ENCODE data around the gene FJX1.
"Not testable (repeated sequence)": the region's sequence is repeated elsewhere in the genome, so short reads cannot be mapped to it uniquely, and the experiment has no call there.

The FJX1 gene

GRCh38 chr11:35632301-35632700 is 14.0 kb downstream of the FJX1 start:
- no peak for DNase-seq (ENCODE audit: low read depth in 2 of 2)

- DNase-seq (ENCODE audit: low read depth in 2 of 2) = no peak
These were observed 15.7 kb downstream of the FJX1 start for GRCh38 chr11:35633827-35634423.

GRCh38 chr11:35635933-35636332 is 17.7 kb downstream of the FJX1 start:
- no peak for DNase-seq (ENCODE audit: low read depth in 2 of 2)

- DNase-seq (ENCODE audit: low read depth in 2 of 2) = no peak
These were observed 21.4 kb downstream of the FJX1 start for GRCh38 chr11:35639591-35640179.

GRCh38 chr11:35641171-35641897 is 23.1 kb downstream of the FJX1 start:
- DNase-seq (ENCODE audit: low read depth in 2 of 2) = no peak

- no peak for DNase-seq (ENCODE audit: low read depth in 2 of 2)
These were observed 23.7 kb downstream of the FJX1 start for GRCh38 chr11:35641964-35642363.

GRCh38 chr11:35647421-35648093 is 29.3 kb downstream of the FJX1 start:
- no peak for DNase-seq (ENCODE audit: low read depth in 2 of 2)

GRCh38 chr11:35650006-35650405 is 31.7 kb downstream of the FJX1 start:
- DNase-seq (ENCODE audit: low read depth in 2 of 2) = no peak

GRCh38 chr11:35650467-35650866 is 32.2 kb downstream of the FJX1 start:
- DNase-seq (ENCODE audit: low read depth in 2 of 2) = no peak

GRCh38 chr11:35651263-35651662 is 33.0 kb downstream of the FJX1 start:
- DNase-seq (ENCODE audit: low read depth in 2 of 2) = no peak

GRCh38 chr11:35652786-35653185 is 34.5 kb downstream of the FJX1 start:
- DNase-seq (ENCODE audit: low read depth in 2 of 2) = not testable (repeated sequence)

- no peak for DNase-seq (ENCODE audit: low read depth in 2 of 2)
These were observed 36.5 kb downstream of the FJX1 start for GRCh38 chr11:35654711-35655110.

- DNase-seq (ENCODE audit: low read depth in 2 of 2) = no peak
These were observed 37.0 kb downstream of the FJX1 start for GRCh38 chr11:35655254-35655653.

- DNase-seq (ENCODE audit: low read depth in 2 of 2) = no peak
These were observed 37.6 kb downstream of the FJX1 start for GRCh38 chr11:35655856-35656255.

GRCh38 chr11:35658020-35658948 is 40.0 kb downstream of the FJX1 start:
- DNase-seq (ENCODE audit: low read depth in 2 of 2) = no peak

- DNase-seq (ENCODE audit: low read depth in 2 of 2) = no peak
These were observed 43.3 kb downstream of the FJX1 start for GRCh38 chr11:35661534-35661933.

GRCh38 chr11:35662061-35662648 is 43.9 kb downstream of the FJX1 start:
- peak in 1 of 2 donors; percentile 7 for DNase-seq (ENCODE audit: low read depth in 2 of 2)

- peak; percentile 70 to 80 for DNase-seq (ENCODE audit: low read depth in 2 of 2)
These were observed 44.6 kb downstream of the FJX1 start, which contains the start of gene TRIM44 for GRCh38 chr11:35662649-35663407. Gene TRIM44, plus strand, starts transcription at chr11:35662775. Its CDS starts 337 bp downstream, at chr11:35663112.

- no peak for DNase-seq (ENCODE audit: low read depth in 2 of 2)
These were observed 45.1 kb downstream of the FJX1 start for GRCh38 chr11:35663408-35663702.

- DNase-seq (ENCODE audit: low read depth in 2 of 2) = no peak
These were observed 46.7 kb downstream of the FJX1 start for GRCh38 chr11:35664977-35665441.
